GM12875 (cell line): Measurements from ENCODE around the gene C4orf36.
"Not testable (repeated sequence)": the region's sequence is repeated elsewhere in the genome, so short reads cannot be mapped to it uniquely, and the experiment has no call there.

Experiments used
- H3K4me3 ChIP-seq: one replicate; pipeline ENCODE4 v1.5.1; 2011; ENCODE audit warnings: low read depth, low read length, control low read depth
- CTCF ChIP-seq: IDR thresholded peaks from 2 replicates; pipeline ENCODE4 v1.5.1; 2011; ENCODE audit warnings: low read depth, mild to moderate bottlenecking, control low read depth, inconsistent platforms, low read length, moderate library complexity, borderline replicate concordance; ENCODE audit not compliant: insufficient read depth

Gene C4orf36

GRCh38 chr4:86876894-86877685 is 15.1 kb downstream of the C4orf36 start:
- H3K4me3 ChIP-seq: no peak overlapping the region
- TF ChIP-seq CTCF: no peak

GRCh38 chr4:86875436-86875835 is 16.8 kb downstream of the C4orf36 start:
- not testable (repeated sequence) for H3K4me3 ChIP-seq

GRCh38 chr4:86872135-86872534 is 20.1 kb downstream of the C4orf36 start:
- no peak overlapping the region for H3K4me3 ChIP-seq
- TF ChIP-seq CTCF: no peak

GRCh38 chr4:86870442-86871069 is 21.7 kb downstream of the C4orf36 start:
- no peak overlapping the region for H3K4me3 ChIP-seq
- no peak for TF ChIP-seq CTCF

GRCh38 chr4:86857341-86858052 is 34.7 kb downstream of the C4orf36 start:
- no peak overlapping the region for H3K4me3 ChIP-seq
- TF ChIP-seq CTCF: no peak

- no peak for TF ChIP-seq CTCF
- H3K4me3 ChIP-seq: no peak overlapping the region
Measured at GRCh38 chr4:86856896-86857295, 35.3 kb downstream of the C4orf36 start.

- TF ChIP-seq CTCF: no peak
- H3K4me3 ChIP-seq: no peak overlapping the region
Measured at GRCh38 chr4:86855572-86855971, 36.6 kb downstream of the C4orf36 start.
